HG02973 (cell line): ENCODE measurements around the gene PRUNE1.

Source experiments
- ATAC-seq: cut with Tn5 transposase; IDR thresholded peaks from one replicate; pipeline ENCODE4 v1.9.1; 2021; ENCODE audit warnings: moderate library complexity; ENCODE audit not compliant: unreplicated experiment

PRUNE1 gene

DNA sequence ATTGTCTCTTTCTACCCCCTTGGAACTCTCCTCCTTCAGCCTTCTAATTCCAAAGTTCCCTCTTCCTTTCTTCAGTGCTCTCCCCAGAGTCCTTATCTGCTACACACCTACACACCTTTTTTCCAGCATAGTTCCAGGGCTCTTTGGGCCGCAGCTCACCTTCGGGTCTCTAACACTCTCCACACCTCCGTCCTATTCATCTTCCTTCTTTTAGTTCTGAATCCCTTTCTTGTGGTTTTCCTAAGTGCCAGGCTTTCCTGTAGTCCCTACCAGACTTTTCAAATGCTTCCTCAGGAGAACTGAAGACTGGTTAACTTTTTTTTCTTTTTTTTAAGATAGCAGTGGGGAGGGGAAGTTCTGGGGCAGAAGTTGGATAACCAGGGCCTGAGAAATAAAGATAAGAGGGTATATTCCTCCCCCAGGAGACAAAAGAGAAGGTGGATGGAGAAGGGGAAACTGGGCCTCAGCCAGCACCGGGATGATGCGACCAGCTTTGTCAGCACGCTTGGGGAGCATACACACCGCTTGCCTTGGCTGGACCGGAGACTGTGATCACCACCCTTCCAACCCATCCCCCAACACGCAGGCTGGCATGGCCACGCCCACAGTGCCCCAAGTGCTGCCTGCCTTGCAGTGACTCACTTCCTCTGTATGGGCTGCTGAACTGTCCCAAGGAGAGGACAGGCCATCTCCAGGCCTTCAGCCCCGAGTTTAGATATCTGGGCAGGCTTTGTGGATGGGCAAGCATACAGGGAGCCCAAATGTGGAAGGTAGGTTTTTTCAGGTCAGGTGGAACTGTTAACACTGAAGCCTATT, 31.2 kb upstream of the PRUNE1 start:
- ATAC-seq = no peak

DNA sequence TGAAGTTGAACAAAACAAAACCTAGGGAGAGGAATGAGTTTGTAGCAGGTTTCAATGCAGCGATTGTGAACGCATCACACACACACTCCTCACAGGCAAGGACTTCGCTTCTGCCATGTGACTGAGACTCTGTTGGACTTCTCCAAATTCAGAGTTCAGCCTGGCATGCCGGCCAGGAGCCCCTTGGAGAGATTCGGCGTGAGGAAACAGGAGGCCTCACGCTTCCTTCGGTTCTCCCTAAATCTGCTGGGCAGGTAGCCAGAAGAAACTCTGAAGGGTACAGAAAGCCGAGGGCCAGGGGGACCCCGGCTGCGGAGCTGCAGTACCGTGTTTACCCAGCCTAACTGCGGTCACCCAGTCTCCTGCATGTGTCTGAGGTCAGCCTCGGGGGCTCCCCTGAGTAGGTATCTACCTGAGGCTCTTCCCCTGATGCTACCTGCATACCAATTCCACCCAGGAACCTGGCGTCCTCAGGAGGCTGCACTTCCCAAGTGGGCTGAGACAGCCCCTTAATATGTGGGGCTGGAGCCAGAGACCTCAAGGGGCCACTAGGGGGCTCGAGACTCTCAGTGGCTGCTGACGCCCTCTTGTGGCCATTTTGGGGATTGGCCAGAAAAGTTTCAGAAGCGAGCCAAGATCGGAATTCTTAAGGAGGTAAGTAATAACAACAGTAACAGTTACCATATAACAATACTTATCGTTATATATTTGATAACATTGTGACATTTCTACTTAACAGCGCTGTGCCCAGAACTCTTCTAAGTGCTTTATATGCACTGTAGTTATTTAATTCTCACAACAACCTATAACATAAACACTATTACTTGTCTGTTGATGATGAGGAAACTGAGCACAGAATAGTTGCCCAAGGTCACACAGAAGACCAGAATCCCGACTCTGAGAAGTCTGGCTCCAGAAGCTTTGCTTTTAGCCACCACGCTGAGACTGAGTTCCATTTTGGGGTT, 28.9 kb upstream of the PRUNE1 start:
- ATAC-seq = no peak

DNA sequence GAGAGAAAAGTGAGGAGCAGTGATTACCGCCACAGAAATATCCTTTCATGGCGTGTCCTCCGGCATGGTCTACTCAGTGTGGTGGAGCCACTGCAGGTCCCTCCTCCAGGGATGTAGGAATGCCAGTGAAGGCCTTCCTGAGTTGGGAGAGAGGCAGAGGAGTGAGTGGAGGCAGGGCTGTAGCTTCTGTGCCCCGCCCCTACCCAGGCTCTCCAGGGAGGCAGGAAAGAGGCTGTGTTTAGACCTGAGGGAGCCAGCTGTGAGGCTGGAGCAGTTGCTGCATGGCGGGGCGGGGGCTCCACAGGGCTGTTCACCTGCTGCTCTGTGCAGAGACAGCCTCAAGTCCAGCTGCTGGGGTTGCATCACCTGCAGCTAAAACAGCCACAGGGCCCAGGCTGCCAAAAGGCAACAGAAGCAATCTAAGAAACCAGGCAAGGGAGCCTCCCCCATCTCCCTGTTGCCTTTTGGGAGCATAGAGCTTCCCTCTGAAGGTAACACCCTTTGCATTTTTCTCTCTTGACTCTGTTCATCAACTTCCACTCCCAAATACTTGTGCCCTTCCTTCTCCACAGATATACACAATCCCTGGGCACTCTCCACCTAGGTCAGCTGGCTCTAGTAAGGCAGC, 27.0 kb upstream of the PRUNE1 start:
- ATAC-seq = no peak

DNA sequence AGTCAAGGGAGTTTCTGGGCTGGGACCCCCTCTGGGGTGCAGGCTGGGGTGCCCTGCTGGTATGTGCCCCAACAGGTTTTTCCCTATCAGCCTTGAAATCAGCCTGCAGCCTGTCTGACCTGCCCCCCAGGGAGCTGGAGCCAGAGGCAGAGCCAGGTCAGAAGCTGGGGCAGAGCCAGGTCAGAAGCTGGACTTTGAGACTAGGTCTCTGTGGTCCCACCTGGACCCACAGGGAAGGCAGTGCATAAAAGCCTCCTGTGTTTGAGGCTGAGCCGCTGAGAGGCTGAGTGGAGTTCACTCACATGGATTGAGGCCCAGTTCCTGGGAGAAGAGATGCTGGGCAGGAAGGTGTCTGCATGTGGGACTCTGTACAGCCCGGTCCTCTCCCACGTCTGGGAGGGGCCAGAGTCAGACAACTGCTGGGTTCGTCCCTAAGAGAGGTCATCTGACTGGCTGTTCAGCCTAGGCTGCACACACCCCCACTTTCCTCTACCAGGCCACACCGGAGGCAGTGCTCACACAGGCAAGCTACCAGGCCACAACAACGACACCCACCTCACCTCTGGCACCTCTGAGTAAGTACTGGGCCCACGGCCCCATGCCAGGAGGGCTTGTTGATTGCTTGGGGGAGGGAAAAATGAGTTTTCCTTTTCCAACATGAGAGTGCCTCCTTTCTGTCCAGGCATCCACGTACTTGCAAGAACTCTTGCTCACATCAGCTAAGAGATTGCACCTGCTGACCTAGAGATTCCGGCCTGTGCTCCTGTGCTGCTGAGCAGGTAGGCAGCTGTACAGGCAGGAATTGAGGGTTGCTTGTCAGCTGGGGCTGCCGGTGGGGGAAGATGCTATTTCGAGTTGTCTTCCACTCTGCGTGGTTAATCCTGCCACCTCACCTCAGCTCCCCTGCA, 26.2 kb upstream of the PRUNE1 start, which contains the start of gene ANXA9:
Gene ANXA9, plus strand, starts transcription at position 488 of the 908 bp plus-strand sequence. CDS start 814 bp downstream, outside the sequence.
- ATAC-seq = no peak

DNA sequence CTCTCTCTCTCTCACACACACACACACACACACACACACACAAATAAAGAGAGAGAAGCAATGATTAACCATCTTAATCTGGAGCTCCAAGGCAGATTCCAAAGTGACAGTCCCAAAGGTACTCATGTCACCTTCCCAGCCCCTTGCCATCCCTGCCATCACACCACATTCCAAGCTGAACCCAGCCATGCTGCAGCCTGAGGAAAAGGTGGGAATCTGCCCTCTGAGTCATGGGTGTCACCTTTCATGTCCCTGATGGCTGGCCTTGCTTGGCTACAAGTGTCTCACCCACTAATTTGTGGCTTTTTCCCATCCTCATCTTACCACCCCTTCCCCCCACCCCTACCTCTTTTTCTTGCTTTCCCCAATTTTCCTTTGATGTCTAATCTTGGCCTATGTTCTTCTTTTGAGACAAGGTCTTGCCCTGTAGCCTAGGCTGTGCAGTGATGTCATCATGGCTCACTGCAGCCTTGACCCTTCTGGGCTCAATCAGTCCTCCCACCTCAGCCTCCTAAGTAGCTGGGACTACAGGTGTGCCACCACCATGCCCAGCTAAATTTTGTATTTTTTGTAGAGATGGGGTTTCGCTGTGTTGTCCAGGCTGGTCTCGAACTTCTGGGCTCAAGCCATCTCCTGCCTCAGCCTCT, 22.9 kb upstream of the PRUNE1 start:
- ATAC-seq = no peak

DNA sequence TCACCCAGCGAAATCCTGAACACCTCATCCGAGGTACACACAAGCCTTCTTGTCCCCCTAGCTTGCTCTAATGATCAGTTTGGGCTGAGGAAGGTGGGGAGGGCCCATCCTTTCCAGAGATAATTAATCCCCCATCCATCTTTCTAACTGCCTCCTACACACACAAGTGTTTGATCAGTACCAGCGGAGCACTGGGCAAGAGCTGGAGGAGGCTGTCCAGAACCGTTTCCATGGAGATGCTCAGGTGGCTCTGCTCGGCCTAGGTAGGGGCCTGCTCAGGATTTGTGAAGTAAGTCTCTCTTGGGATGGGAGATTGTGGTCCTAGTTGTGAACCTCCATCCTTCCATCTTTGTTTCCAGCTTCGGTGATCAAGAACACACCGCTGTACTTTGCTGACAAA, 20.3 kb upstream of the PRUNE1 start:
- no peak for ATAC-seq

DNA sequence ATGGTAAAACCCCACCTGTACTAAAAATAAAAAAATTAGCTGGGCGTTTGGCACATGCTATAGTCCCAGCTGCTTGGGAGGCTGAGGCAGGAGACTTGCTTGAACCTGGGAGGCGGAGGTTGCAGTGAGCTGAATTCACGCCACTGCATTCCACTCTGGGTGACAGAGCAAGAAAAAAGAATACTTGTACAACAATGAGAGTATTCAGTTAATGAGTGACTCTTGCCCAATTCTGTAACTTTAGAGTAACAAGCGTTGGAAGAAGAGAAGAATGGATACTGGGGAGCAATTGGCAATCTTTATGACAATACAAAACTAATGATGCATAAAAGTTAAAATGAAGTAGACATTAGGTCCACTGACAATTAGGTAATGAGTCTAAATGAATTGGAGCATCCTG, 15.6 kb upstream of the PRUNE1 start:
- ATAC-seq = no peak

DNA sequence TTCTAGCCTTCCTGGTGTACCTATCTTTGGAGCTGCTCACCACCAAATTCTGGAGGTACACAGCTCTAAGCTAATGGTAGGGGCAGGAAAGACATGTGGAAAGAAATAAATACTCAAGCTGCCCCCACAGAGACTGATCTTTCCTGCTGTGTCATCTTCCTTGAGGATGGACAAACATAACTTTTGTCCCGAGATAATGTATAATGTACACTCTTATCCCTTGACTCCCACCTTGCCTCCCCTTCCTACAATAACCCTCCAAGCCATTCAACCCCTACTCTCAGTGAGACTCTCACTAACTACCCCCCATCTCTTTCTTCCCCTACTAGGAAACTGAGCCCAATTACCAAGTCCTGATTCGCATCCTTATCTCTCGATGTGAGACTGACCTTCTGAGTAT, 14.0 kb upstream of the PRUNE1 start:
- ATAC-seq = no peak

DNA sequence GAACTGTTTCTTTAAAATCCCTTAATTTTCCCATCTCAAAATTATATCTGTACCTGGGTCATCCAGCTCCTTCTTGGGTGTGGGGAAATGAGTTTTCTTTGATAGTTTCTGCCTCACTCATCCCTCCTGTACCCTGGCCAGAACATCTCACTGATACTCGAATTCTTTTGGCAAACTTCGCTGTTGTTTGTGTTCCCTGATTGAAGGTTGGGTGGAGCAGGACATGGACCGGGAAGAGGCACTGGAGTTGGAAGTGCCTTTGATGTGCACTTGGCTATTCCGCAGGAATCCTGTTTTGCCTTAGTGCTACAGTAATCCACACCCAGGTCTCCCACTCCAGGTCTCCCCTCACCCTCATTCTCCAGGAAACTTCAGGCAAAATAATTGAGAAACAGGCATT, 12.8 kb upstream of the PRUNE1 start:
- ATAC-seq = no peak

DNA sequence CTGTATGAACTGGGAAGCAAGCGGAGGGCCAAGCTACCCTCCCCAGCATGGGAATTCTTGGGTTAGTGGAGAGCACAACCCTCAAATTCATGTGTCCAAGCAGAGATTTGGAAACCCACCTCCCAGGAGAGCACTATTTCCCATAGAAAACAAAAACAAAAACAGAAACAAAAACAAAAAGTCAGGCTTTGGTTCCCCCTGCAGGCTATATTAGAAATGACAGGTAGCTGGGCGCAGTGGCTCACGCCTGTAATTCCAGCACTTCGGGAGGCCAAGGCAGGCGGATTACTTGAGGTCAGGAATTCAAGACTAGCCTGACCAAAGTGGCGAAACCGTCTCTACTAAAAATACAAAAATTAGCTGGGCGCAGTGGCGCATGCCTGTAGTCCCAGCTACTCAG, 12.4 kb upstream of the PRUNE1 start:
- no peak for ATAC-seq

DNA sequence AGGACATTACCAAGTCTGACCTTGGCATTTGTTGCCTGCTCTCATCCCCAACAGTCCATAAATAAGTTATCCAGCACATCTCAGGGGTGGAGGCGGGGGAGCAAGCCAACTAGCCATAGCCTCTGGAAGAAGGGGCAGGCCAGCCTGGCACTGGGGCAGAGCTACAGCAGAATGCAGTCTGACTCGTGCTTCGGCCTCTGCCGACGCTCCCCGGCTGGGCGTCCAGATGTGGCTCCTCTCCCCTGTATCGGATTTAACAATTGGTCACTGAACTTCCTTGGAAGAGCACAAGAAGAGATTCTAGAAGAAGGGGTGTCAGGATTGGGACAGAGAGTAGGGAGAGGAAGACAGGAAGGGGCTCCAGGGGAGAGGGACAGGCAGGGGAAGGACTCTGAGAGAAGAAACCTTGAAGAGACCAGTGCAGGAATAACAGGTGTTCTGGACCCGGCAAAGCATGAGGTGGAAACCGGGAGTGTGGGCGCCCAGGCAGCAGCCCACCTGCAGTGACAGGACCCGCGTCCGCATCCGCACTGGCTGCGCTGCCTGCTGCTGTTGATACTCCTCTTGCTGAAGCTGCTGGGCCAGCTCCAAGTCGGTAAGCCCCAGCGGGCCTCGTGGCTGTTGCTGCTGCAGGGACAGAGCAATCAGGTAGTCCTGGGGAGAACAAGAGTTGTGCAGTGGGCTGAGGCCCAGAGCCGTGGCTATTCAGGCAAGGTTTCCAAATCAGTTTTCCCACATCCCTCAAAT, 10.9 kb upstream of the PRUNE1 start:
- ATAC-seq = no peak

DNA sequence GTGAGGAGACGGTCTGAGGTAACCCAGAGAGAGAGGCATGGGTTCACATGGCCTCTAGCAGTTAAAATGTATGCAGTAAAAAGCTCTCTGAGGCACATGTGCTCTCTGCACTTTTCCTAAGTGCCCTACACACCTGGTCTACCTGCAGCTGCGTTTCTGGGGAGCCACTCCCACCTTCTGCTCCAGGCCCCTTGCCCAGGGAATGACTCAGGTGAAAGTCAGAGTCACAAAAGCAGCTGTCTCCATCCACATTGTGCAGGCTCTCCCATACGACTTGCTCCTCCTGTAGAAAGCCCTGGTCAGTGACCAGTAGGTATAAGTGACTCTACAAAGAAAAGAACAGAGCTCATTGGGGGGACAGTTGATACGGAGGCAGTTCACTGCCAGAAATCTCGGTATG, 10.3 kb upstream of the PRUNE1 start:
- ATAC-seq = no peak

DNA sequence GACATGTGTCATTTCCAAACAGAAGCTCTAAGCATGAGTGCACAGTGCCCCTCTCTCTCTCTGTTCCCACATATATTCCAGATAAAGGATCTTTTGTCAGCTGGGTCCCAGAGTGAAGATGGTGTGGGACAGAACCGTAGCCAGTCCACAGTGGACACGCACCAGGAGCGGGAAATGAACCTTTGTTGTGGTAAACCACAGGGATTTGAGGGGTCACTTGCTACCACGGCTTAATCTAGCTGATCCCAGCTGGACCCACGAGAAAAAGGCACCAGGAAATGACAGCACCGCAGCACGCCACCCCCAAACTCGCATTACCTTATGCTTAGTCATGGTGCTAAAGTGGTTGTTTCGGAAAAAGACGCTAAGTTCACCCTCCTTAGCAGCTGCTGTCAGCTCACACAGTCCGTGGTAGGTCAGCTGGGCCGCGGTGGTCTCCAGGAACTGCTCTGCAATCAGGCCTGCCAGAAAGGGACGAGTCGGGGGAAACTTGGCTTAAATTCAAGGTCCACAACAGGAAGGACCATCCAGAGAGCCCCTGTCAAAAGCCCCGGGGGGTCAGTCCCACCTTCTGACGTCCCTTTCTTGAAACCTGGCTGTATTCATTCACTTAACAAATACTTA, 9.1 kb upstream of the PRUNE1 start:
- ATAC-seq = no peak

DNA sequence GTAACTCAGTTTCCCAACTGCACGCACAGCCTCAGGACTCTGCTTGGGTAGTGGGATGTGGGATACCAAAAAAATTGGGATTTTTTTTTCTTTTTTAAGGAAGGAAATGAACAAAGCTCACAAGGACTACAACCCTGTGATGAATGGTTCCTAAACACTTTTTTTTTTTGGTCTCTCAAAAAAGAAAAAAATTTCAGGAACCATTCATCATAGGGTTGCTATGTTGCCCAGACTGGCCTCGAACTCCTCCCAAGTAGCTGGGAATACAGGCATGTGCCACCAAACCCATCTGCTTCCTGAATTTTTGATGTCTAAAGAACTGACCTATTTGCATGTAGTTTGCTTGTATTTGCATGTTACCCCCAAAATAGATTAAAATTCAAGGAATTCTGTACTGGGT, 8.3 kb upstream of the PRUNE1 start:
- no peak for ATAC-seq

DNA sequence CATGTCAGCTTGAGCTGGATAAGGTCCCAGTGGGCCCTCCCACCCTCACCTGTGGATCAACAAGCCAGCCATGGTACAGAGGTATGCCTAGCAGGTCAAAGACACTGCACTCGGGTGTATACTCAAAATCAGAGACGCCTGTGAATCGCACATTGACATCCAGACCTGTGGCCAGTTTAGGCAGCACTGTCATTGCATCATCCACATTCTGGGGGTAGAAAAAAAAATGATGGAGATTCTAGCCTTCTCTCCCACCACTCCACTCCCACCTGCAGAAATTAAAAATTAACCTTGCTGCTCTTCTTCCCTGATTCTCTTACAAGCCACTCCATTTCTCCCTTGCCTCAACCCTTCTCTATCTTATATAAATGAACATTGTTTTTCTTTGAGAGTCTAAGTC, 7.8 kb upstream of the PRUNE1 start:
- no peak for ATAC-seq

DNA sequence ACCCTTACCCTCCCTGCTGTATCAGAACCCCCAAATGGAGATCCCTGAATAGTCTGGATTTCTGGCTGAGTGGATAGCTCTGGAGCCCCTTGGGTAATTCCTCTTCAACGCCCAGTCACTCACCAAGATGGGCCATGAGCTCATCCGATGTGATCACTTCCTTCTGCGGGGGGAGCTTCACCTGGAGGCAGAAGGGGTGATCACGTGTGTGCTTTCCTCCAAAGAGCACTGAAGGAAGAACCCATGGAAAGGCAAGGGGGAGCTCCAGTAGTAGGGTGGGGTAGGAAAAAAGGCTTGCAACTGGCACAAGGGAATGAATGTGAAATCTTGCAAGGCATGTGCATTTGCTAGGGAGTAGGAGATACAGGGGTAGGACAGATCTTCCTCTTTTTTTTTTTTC, 6.6 kb upstream of the PRUNE1 start:
- ATAC-seq = no peak

DNA sequence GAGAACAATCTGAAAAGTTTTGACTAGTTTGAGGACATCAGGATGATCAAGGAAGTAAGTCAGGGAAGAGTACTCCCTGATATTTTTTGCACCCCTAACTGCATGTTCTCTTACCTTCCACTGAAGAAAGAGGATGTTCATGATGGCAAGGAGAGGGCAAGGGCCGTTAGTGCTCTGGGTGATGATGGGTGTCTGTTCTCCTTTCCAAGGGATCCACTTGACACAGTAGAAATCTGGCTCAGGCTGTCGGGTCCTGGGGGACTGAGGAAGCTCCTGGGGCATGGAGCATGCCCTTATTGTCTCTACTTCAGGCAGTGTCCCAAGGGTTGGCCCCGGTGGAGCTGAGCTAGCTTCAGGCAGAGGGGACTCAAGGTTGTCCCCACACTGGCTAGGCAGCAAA, 6.2 kb upstream of the PRUNE1 start:
- no peak for ATAC-seq

DNA sequence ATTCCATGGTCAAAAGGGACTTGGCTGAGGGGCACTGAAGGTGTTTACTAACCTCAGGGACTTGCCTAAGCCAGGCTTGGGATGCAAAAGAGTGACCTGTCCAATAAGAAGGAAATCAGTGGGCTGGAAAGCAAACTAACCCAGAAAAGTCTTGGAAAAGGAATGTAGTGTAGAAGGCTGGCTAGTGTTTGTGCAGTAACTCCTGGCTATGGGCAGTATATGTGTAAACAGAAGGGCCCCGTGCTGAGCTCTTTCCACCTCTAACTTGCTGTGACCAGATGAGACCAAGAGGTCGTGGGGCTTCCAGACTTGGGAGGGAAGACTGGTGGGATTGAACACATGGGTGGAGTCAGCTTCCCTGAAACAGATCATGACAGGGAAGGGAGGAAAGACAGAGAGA, 5.6 kb upstream of the PRUNE1 start:
- no peak for ATAC-seq

DNA sequence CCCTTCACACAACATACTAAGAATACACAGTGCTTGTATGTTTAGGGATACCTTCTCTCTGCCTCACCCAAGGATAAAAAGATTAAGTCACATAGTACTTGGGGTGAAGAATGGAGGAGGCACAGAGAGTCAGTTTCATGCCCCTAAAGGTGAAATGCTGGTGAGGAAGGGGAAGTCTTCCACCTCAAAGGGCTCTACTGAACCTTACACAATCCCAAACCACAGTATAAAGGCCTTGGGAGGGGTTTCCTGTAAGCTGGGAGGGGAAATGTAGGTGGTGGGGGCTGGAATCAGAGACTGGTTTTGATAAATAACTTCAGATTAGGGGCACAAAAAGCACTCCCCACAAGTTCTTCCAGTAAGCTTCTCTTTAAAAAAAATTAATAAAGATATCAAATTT, 5.1 kb upstream of the PRUNE1 start:
- no peak for ATAC-seq
